GM12891 (cell line): ENCODE data around the gene DIS3L2.
"Not testable (repeated sequence)": the region's sequence is repeated elsewhere in the genome, so short reads cannot be mapped to it uniquely, and the experiment has no call there.

Experiments
- DNase-seq: peaks from one replicate; pipeline ENCODE4 v3.0.0; 2011; ENCODE audit warnings: low spot score; ENCODE audit not compliant: insufficient read length
- FAIRE-seq: peaks from 2 replicates; lab custom pipeline; 2011; peaks lifted over from hg19 to GRCh38; lab: Jason Lieb, UNC
- PAX5 ChIP-seq: IDR thresholded peaks from 2 replicates; pipeline ENCODE4 v1.6.1; 2011; ENCODE audit warnings: low read length, moderate library complexity, mild to moderate bottlenecking; ENCODE audit not compliant: insufficient read depth, severe bottlenecking
- POLR2A ChIP-seq: IDR thresholded peaks from 2 replicates; pipeline ENCODE4 v1.6.1; 2011; ENCODE audit warnings: low read depth, low read length, control low read depth
- POLR2AphosphoS5 ChIP-seq: IDR thresholded peaks from 2 replicates; pipeline ENCODE4 v1.6.1; 2011; ENCODE audit warnings: low read depth, low read length, control low read depth
- POU2F2 ChIP-seq: IDR thresholded peaks from 2 replicates; pipeline ENCODE4 v1.6.1; 2011; ENCODE audit warnings: low read depth, mild to moderate bottlenecking, control low read depth, low read length, moderate library complexity
- SPI1 ChIP-seq: IDR thresholded peaks from 2 replicates; pipeline ENCODE4 v1.6.1; 2011; ENCODE audit warnings: low read depth, low read length, control low read depth
- TAF1 ChIP-seq: IDR thresholded peaks from 2 replicates; pipeline ENCODE4 v1.6.1; 2011; ENCODE audit warnings: low read depth, low read length, control low read depth

DIS3L2 gene

GRCh38 chr2:232309592-232309991, 348.1 kb downstream of the DIS3L2 start:
- no peak for FAIRE-seq
- TF ChIP-seq PAX5 (no peak), POLR2A (no peak), POU2F2 (no peak), SPI1 (no peak), TAF1 (no peak), POLR2AphosphoS5 (no peak)
- DNase-seq: no peak

GRCh38 chr2:232310121-232310520, 348.6 kb downstream of the DIS3L2 start:
- DNase-seq (no peak), FAIRE-seq (peak; percentile 9)
- no peak for TF ChIP-seq PAX5
- no peak for TF ChIP-seq POU2F2
- no peak for TF ChIP-seq POLR2A
- TF ChIP-seq TAF1: no peak
- TF ChIP-seq POLR2AphosphoS5: no peak
- no peak for TF ChIP-seq SPI1

- DNase-seq: no peak
- TF ChIP-seq PAX5: no peak
- no peak for TF ChIP-seq POU2F2
- no peak for TF ChIP-seq POLR2AphosphoS5
- no peak for TF ChIP-seq POLR2A
- TF ChIP-seq TAF1: no peak
- no peak for TF ChIP-seq SPI1
- no peak for FAIRE-seq
These were observed 349.2 kb downstream of the DIS3L2 start for GRCh38 chr2:232310696-232311095.

GRCh38 chr2:232313645-232314044, 352.1 kb downstream of the DIS3L2 start:
- not testable (repeated sequence) for DNase-seq, FAIRE-seq

GRCh38 chr2:232315049-232315922, 353.8 kb downstream of the DIS3L2 start:
- TF ChIP-seq POU2F2 (no peak), SPI1 (peak; percentile 85)
- FAIRE-seq (peak; percentile 96), DNase-seq (peak; percentile 49)

GRCh38 chr2:232315923-232316299, 354.4 kb downstream of the DIS3L2 start:
- FAIRE-seq: no peak
- DNase-seq: no peak
- TF ChIP-seq TAF1 (no peak), PAX5 (no peak), SPI1 (no peak), POU2F2 (no peak), POLR2AphosphoS5 (no peak), POLR2A (no peak)

- no peak for TF ChIP-seq SPI1
- no peak for TF ChIP-seq POU2F2
- no peak for TF ChIP-seq POLR2AphosphoS5
- TF ChIP-seq PAX5: no peak
- FAIRE-seq (no peak), DNase-seq (no peak)
These were observed 355.2 kb downstream of the DIS3L2 start for GRCh38 chr2:232316461-232317330.

GRCh38 chr2:232318169-232318855, 356.8 kb downstream of the DIS3L2 start:
- FAIRE-seq (no peak), DNase-seq (no peak)
- no peak for TF ChIP-seq SPI1
- TF ChIP-seq POU2F2: no peak
- no peak for TF ChIP-seq TAF1
- TF ChIP-seq POLR2AphosphoS5: no peak
- no peak for TF ChIP-seq PAX5
- TF ChIP-seq POLR2A: no peak

GRCh38 chr2:232319067-232319802, 357.7 kb downstream of the DIS3L2 start:
- TF ChIP-seq POU2F2: no peak
- no peak for TF ChIP-seq POLR2A
- no peak for TF ChIP-seq SPI1
- no peak for TF ChIP-seq POLR2AphosphoS5
- no peak for TF ChIP-seq PAX5
- DNase-seq (no peak), FAIRE-seq (no peak)
